Sciatic nerve (tissue), 2 donors: Measurements from ENCODE around the gene EPB41L2. TPM values are rescaled to one million over a fixed set of nuclear protein-coding genes. Genes with fewer than 3 reads are reported as not detected.
A peak's percentile ranks its signal among the peaks of the same experiment; 100 is the strongest.
"Not testable (repeated sequence)": the region's sequence is repeated elsewhere in the genome, so short reads cannot be mapped to it uniquely, and the experiment has no call there.

ENCODE experiments used
- ATAC-seq: fragments of 200-7000 bp; cut with Tn5 transposase; one replicate; pipeline ENCODE4 v1.9.1; 2020; ENCODE audit warnings: mild to moderate bottlenecking, moderate library complexity
- DNase-seq: peaks from one replicate; pipeline ENCODE4 v3.0.0-alpha.2; 2020; ENCODE audit warnings: low spot score
- intact Hi-C: fragments of 100-400 bp; cut with DNase I; formaldehyde crosslinking; loops from one replicate; pipeline ENCODE4 v1.14.2; 2022
- total RNA-seq: library from RNA; stranded (reverse); fragmentation: NEBNext Ultra II Directional; extraction: Animal tissue kit (Norgen Biotek cat#: 25700); gene quantifications from one replicate; pipeline ENCODE4 v1.2.1, GENCODE V29; 2021
- donor health status: DM: no; HTN: no; CAD: no.
- donor health status: DM: no; HTN: no; CAD: no.

Gene EPB41L2
- 889 TPM for total RNA-seq

GRCh38 chr6:131063028-131063763, at the start of gene EPB41L2:
Gene EPB41L2, minus strand, starts transcription at chr6:131063245. Its CDS starts 106,760 bp downstream, at chr6:130956485.
- peak; percentile 92 for ATAC-seq
- DNase-seq = peak; percentile 94
- intact Hi-C loops = loop anchor here (10.0 kb wide), 1 partner anchor 168 kb away; no protein-coding TSS in a partner anchor

DNA sequence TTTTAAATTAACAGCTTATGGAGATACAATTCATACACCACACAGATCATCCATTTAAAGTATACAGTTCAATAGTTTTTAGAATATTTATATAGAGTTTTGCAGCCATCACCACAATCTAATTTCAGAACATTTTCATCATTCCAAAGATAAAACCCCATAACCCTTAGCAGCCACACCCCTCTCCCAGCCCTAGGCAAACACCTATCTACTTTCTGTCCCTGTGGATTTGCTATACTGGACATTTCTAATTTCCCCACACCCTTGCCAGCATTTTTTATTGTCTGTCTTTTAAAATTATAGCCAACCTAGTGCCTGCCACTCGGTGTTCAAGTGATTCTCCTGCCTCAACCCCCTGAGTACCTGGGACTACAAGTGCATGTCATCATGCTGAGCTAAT, 49.2 kb upstream of the EPB41L2 start:
- ATAC-seq (no peak), DNase-seq (no peak)
- intact Hi-C loops = no loop called here

- ATAC-seq = no peak
These were observed 44.1 kb upstream of the EPB41L2 start for GRCh38 chr6:131107151-131107550.

GRCh38 chr6:131103901-131104300, 40.9 kb upstream of the EPB41L2 start:
- intact Hi-C loops = no loop called here
- no peak for DNase-seq
- ATAC-seq = no peak

More at GRCh38 chr6:131107151-131107550, 44.1 kb upstream of the EPB41L2 start:
- no peak for DNase-seq
- intact Hi-C loops = no loop called here

GRCh38 chr6:131103296-131103695, 40.3 kb upstream of the EPB41L2 start:
- DNase-seq (no peak), ATAC-seq (no peak)
- intact Hi-C loops = no loop called here

DNA sequence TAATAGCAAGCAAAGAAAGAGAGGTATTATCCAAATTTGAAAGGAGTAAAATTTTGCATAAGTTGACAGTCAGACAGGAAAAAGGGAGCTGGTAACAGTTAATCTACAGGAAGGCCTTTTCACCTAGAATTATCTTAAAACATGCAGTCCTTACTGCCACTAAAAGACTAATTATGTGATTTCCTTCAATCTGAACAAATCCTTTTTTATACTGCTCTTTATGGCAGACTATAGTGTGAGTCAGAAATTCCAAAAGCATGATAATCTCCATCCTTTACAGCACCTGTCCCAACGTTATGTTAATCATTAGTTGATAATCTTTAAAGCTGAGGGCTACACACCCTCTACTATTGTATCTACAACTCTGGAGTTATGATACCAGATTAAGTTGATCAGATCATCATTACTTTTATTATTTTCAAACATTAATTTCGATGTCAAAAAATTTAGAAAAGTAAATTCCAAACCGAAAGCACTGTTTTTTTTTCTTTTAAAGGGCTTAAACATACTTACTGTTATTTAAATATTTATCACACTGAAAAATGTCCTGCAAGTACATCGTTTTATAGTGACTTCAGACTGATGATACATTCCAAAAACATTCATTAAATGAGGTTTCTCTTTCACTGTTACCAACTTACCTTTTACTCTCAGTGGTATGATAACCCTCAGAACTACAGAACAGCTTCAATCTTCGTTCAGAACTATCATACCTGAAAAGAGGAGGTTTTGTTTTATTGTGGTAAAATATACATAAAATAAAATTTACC, 39.1 kb upstream of the EPB41L2 start:
- DNase-seq = no peak
- no peak for ATAC-seq
- intact Hi-C loops = no loop called here

- no peak for DNase-seq
- intact Hi-C loops = no loop called here
- no peak for ATAC-seq
These were observed 33.7 kb upstream of the EPB41L2 start for GRCh38 chr6:131096786-131097185.

DNA sequence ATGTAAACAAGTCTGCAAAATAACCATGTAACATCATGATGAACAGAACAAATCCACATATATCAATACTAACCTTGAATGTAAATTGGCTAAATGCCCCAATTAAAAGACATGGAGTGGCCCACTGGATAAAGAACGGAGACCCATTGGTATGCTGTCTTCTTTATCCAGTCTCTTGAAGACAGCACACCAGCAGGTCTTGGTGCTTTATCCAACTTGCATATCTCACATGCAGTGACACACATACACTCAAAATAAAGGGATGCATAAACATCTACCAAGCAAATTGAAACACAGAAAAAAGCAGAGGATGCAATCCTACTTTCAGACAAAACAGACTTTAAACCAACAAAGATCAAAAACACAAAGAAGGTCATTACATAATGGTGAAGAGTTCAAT, 30.3 kb upstream of the EPB41L2 start:
- no peak for ATAC-seq
- intact Hi-C loops = no loop called here
- no peak for DNase-seq

DNA sequence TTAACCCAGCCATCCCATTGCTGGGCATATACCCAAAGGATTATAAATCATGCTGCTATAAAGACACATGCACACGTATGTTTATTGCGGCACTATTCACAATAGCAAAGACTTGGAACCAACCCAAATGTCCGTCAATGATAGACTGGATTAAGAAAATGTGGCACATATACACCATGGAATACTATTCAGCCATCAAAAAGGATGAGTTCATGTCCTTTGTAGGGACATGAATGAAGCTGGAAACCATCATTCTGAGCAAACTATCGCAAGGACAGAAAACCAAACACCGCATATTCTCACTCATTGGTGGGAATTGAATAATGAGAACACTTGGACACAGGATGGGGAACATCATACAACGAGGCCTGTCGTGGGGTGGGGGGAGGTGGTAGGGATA, 28.9 kb upstream of the EPB41L2 start:
- intact Hi-C loops, DNase-seq, ATAC-seq: not testable (repeated sequence)

DNA sequence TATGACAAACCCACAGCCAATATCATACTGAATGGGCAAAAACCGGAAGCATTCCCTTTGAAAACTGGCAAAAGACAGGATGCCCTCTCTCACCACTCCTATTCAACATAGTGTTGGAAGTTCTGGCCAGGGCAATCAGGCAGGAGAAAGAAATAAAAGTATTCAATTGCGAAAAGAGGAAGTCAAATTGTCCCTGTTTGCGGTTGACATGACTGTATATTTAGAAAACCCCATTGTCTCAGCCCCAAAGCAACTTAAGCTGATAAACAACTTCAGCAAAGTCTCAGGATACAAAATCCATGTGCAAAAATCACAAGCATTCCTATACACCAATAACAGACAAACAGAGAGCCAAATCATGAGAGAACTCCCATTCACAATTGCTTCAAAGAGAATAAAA, 27.3 kb upstream of the EPB41L2 start:
- intact Hi-C loops, ATAC-seq: not testable (repeated sequence)

DNA sequence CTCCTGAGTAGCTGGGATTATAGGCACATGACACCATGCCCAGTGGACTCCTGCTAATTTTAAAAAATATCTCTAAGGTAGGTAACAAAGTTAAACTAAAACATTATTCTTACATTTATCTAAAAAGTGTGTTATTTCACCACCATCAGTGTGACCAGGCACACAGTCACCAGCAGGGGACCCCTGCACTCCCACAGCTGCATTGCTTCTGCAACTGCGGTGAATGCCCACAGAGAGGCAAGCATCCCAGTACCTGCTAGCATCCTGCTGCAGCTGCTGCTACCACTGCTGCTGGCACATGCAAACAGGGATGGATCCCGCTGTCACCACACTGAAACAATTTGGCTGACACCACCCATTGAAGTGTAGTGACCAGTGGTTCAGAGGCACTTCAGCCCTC, 21.9 kb upstream of the EPB41L2 start:
- ATAC-seq = no peak
- intact Hi-C loops = no loop called here
- no peak for DNase-seq

More for the DNA sequence above, 27.3 kb upstream of the EPB41L2 start:
- DNase-seq = not testable (repeated sequence)

DNA sequence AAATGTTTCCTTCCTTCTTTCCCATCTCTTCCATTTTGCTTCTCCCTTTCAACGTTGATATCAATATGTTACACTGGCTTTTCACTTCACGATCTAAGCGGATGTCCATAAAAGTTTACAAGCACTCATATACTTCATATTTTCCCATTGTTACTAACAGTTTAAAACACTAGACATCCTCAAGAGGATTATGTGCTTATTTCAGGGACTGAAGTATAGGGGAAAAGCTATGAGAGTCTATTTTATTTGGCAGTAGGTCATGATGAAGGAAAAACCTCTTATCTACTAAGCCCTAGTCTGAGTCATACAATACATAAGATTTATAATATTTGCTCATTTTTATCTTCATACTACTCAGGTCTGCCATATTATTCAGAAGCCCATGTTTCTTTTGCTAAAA, 20.6 kb upstream of the EPB41L2 start:
- intact Hi-C loops = no loop called here
- DNase-seq (no peak), ATAC-seq (no peak)

DNA sequence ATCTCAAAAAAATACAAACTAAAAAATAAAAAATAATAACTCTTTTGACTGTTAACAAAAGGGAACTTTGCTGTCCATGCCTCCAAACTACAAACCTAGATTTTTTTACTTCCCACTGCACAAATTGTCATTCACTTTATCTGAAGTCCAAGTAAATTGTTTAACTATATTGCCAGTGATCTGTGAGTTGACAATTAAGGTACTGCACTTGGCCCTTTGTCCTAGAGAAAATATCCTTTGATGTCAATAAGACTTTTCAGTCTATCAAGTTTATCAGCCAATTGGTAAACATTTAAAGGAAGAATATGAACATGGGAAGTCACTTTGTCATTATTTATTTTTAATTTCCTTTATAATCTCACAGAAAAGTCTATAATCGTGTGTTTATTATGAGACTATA, 19.3 kb upstream of the EPB41L2 start:
- DNase-seq = no peak
- intact Hi-C loops = no loop called here
- ATAC-seq = no peak

GRCh38 chr6:131080084-131080483, 17.0 kb upstream of the EPB41L2 start:
- intact Hi-C loops = no loop called here
- no peak for DNase-seq
- ATAC-seq = no peak

DNA sequence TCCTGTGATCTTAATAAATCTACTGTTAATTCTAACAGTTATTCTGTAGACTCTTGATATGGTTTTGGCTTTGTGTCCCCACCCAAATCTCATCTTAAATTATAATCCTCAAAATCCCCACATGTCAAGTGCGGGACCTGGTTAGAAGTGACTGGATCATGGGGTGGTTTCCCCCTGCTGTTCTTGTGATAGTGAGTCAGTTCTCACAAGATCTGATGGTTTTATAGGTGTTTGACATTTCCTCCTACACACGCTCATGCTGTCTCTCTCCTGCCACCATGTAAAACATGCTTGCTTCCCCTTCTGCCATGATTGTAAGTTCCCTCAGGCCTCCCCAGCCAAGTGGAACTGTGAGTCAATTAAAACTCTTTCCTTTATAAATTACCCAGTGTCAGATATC, 10.5 kb upstream of the EPB41L2 start:
- DNase-seq = no peak
- intact Hi-C loops = no loop called here
- ATAC-seq = no peak

GRCh38 chr6:131070061-131070460, 7.0 kb upstream of the EPB41L2 start:
- DNase-seq = no peak
- intact Hi-C loops = no loop called here
- ATAC-seq = no peak

GRCh38 chr6:131068165-131068564, 5.1 kb upstream of the EPB41L2 start:
- ATAC-seq (no peak), DNase-seq (no peak)
- intact Hi-C loops = loop anchor here (10.0 kb wide), 1 partner anchor 173 kb away; no protein-coding TSS in a partner anchor

DNA sequence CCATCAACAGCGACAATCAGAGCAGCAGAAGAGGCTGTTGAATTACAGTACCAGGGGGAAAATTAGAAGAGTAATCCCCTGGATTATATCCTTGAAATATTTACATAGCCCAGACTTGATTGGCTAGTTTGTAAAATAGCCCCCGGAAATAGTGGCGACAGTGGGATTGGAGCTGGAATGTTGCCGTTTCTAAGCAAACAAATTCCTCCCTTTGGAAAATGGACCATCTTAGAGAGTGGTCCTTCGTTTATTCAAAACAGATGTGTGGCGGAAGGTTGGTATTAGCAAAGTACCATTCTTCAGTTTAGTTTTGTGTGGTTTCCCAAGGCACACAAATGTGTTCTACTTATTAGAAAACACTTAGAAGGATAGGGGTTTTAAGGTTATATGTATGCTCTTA, 4.5 kb upstream of the EPB41L2 start:
- ATAC-seq = no peak
- intact Hi-C loops = loop anchor here (10.0 kb wide), 1 partner anchor 173 kb away; no protein-coding TSS in a partner anchor
- no peak for DNase-seq

DNA sequence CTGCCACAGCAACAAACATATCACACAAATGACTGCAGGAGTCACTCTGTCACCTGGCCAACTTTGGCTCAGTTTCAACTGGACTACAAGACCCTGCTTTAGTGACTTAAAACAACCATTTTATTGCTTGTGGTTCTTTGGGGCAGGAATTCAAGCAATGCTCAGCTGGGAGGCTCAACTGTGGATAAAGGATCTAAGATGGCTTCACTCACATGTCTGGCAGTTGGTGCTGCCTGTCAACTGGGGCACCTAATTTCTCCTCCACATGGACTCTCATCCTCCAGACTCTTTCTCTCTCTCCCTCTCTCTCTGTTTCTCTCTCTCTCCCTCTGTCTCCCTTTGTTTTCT, 2.8 kb upstream of the EPB41L2 start:
- no peak for DNase-seq
- intact Hi-C loops = loop anchor here (10.0 kb wide), 1 partner anchor 171 kb away; no protein-coding TSS in a partner anchor

More for the DNA sequence above, 2.8 kb upstream of the EPB41L2 start:
- ATAC-seq = no peak
